HG03439 (cell line): Measurements from ENCODE around the gene PKP2.
"Not testable (repeated sequence)": the region's sequence is repeated elsewhere in the genome, so short reads cannot be mapped to it uniquely, and the experiment has no call there.

Experiments
- ATAC-seq: cut with Tn5 transposase; IDR thresholded peaks from one replicate; pipeline ENCODE4 v1.9.1; 2021; ENCODE audit warnings: mild to moderate bottlenecking, moderate library complexity; ENCODE audit not compliant: unreplicated experiment

PKP2 gene

GRCh38 chr12:32864731-32865130 is 31.8 kb downstream of the PKP2 start:
- no peak for ATAC-seq

- ATAC-seq: no peak
These were observed 33.4 kb downstream of the PKP2 start for GRCh38 chr12:32863128-32863527.

GRCh38 chr12:32861658-32862057 is 34.9 kb downstream of the PKP2 start:
- not testable (repeated sequence) for ATAC-seq

- ATAC-seq: no peak
These were observed 36.4 kb downstream of the PKP2 start for GRCh38 chr12:32860192-32860591.

- no peak for ATAC-seq
These were observed 37.2 kb downstream of the PKP2 start for GRCh38 chr12:32859389-32859788.

- no peak for ATAC-seq
These were observed 41.9 kb downstream of the PKP2 start for GRCh38 chr12:32854716-32855115.

- no peak for ATAC-seq
These were observed 42.5 kb downstream of the PKP2 start for GRCh38 chr12:32854097-32854496.

- ATAC-seq: no peak
These were observed 49.3 kb downstream of the PKP2 start for GRCh38 chr12:32847287-32847686.

- no peak for ATAC-seq
These were observed 50.5 kb downstream of the PKP2 start for GRCh38 chr12:32846053-32846452.

- no peak for ATAC-seq
These were observed 53.0 kb downstream of the PKP2 start for GRCh38 chr12:32843528-32844095.

- ATAC-seq: no peak
These were observed 55.5 kb downstream of the PKP2 start for GRCh38 chr12:32841061-32841460.

GRCh38 chr12:32839828-32840227 is 56.7 kb downstream of the PKP2 start:
- no peak for ATAC-seq

GRCh38 chr12:32837974-32838373 is 58.6 kb downstream of the PKP2 start:
- ATAC-seq: no peak

- no peak for ATAC-seq
These were observed 59.9 kb downstream of the PKP2 start for GRCh38 chr12:32836710-32837109.

- ATAC-seq: no peak
These were observed 62.5 kb downstream of the PKP2 start for GRCh38 chr12:32834122-32834521.

GRCh38 chr12:32828552-32828951 is 68.0 kb downstream of the PKP2 start:
- ATAC-seq: no peak

GRCh38 chr12:32828120-32828519 is 68.5 kb downstream of the PKP2 start:
- no peak for ATAC-seq

GRCh38 chr12:32826807-32827412 is 69.7 kb downstream of the PKP2 start:
- no peak for ATAC-seq

- no peak for ATAC-seq
These were observed 72.0 kb downstream of the PKP2 start for GRCh38 chr12:32824596-32824995.

- no peak for ATAC-seq
These were observed 74.2 kb downstream of the PKP2 start for GRCh38 chr12:32822344-32822743.

GRCh38 chr12:32821710-32822109 is 74.9 kb downstream of the PKP2 start:
- no peak for ATAC-seq

- ATAC-seq: no peak
These were observed 75.3 kb downstream of the PKP2 start for GRCh38 chr12:32821293-32821692.

- no peak for ATAC-seq
These were observed 76.1 kb downstream of the PKP2 start for GRCh38 chr12:32820376-32820931.
